Measurements from ENCODE around the gene KDM4C.

KDM4C gene

GRCh38 chr9:6904371-6904770 is 146.6 kb downstream of the KDM4C start:
- DNase-seq (ENCODE audit: low read depth in 3 of 3) = no peak

- no peak for DNase-seq (ENCODE audit: low read depth in 3 of 3)
Measured at GRCh38 chr9:6905850-6906375, 148.1 kb downstream of the KDM4C start.

DNA sequence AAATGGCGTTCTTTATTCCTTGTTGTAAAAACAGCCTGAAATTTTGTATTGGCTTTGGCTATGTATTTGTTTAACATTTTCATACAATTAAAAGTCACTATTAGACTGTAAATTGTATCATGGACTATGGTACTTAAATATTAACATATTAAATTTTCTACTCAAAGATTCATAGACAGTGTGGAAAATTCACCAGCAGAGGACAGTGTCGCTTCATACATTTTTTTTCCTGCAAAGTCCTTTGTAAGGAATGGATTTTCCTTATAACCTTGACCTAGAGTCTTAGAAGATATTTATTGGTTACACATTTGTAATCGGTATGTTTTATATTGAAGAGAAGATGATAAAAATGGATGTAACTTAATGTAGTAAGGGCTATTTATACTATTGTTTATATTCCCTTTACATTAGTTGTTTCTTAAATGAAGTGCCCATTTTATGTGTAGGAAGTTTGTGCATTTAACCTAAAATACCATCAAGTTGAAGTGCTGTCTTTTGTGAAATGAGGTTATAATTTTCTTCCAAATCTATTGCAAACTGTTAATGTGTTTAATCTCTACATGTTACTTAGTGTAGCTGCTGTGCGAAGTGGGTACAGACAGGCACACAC is 150.1 kb downstream of the KDM4C start:
- no peak for DNase-seq (ENCODE audit: low read depth in 3 of 3)

- no peak for DNase-seq (ENCODE audit: low read depth in 3 of 3)
Measured at GRCh38 chr9:6909181-6909580, 151.4 kb downstream of the KDM4C start.

- DNase-seq (ENCODE audit: low read depth in 3 of 3) = no peak
Measured at GRCh38 chr9:6910032-6910431, 152.3 kb downstream of the KDM4C start.

GRCh38 chr9:6910497-6910896 is 152.7 kb downstream of the KDM4C start:
- DNase-seq (ENCODE audit: low read depth in 3 of 3) = no peak

- no peak for DNase-seq (ENCODE audit: low read depth in 3 of 3)
Measured at GRCh38 chr9:6911901-6912638, 154.3 kb downstream of the KDM4C start.

GRCh38 chr9:6915635-6916034 is 157.9 kb downstream of the KDM4C start:
- no peak for DNase-seq (ENCODE audit: low read depth in 3 of 3)

DNA sequence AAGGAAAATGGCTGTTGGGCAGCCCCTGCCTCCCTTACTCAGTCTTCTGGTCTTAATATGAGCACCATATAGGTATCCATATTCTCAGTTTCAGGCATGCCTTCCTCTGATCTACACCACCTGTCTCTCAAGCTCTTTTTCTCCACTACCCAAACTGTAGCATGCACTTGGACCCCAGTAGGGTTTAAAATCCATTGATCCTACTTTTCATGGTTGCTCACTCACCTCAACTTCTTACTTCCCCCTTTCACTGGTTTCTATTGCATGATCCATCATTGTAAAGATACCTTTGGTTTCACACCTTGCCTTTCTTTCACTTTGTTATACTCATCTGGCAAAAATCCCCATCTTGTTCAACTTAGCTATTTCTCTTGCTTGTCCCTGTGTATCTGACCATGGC is 159.4 kb downstream of the KDM4C start:
- DNase-seq (ENCODE audit: low read depth in 3 of 3) = no peak

DNA sequence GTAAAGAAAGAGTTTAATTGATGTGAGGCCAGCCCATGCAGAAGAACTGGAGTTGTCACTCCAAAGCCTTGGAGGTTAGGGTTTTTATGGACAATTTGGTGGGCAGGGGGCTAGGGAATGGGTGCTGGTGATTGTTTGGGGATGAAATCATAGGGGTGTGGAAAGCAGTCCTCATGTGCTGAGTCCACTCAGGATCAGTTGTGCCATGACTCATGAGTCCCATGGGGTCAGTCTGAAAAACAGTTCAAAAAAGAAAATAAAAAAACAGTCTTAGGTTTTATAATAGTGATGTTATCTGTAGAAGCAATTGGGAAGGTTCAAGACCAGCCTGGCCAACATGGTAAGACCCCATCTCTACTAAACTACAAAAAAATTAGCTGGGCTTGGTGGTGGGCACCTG is 162.3 kb downstream of the KDM4C start:
- no peak for DNase-seq (ENCODE audit: low read depth in 3 of 3)

DNA sequence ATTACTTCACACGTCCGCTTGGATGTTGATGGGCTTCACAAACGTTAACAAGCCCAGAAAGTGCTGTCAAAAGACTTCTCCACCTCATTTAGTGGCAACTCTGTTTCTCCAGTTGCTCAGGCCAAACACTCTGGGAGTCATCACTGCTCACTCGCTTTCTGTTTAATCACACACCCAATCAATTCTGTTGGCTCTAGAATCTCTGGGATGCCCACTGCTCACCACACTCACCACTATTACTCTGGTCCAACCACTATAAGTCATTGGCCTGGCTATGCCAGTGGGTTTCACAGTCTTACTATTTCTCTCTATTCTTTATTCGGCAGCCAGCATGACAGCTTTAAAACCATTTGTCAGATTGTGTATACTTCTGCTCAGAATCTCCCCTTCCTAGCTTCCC is 163.5 kb downstream of the KDM4C start:
- DNase-seq (ENCODE audit: low read depth in 3 of 3) = no peak

DNA sequence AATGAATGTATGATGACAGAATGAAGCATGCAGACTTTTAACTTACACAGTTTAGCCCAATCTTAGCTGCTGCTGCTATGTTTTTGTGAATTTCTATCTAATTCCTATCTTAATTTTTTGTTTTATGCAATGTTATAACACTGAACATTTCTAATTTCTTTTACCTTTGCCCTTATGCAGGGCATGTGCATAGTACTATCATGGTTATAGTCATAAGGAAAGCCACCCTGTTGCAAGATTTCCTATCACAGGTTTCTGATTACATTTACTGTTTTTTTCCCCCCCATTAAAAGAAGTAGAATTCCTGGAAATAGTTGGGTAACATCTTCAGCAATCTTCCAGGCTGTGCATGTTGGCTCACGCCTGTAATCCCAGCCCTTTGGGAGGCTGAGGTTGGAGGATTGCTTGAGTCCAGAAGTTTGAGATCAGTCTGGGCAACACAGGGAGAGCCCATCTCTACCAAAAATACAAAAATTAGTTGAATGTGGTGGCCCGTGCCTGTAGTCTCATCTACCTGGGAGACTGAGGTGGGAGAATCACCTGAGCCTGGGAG is 164.4 kb downstream of the KDM4C start:
- no peak for DNase-seq (ENCODE audit: low read depth in 3 of 3)

GRCh38 chr9:6922680-6923079 is 164.9 kb downstream of the KDM4C start:
- DNase-seq (ENCODE audit: low read depth in 3 of 3) = no peak

GRCh38 chr9:6923086-6923485 is 165.3 kb downstream of the KDM4C start:
- no peak for DNase-seq (ENCODE audit: low read depth in 3 of 3)

- no peak for DNase-seq (ENCODE audit: low read depth in 3 of 3)
Measured at GRCh38 chr9:6924149-6924548, 166.4 kb downstream of the KDM4C start.

- no peak for DNase-seq (ENCODE audit: low read depth in 3 of 3)
Measured at GRCh38 chr9:6924988-6925563, 167.3 kb downstream of the KDM4C start.

DNA sequence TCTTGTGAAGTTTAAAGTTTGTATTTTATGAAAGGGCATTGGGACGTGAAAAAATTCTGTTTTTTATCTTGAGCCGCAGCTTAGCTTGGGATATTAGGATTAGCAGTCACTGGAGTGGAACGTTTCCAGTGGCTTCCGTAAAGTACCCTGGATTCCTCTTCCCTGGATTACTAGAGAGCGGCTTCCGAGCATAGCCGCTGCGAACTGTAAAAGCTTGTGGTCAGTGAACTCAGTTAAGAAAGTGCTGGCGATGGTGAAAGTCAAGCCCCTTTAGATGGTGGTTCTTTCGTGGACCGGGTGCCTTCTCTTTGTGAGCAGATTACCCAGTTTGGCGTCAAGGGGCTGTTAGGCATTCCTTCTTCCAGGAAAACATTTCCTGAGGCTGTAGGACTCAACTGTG is 168.1 kb downstream of the KDM4C start:
- DNase-seq (ENCODE audit: low read depth in 3 of 3) = no peak

GRCh38 chr9:6926436-6926835 is 168.7 kb downstream of the KDM4C start:
- no peak for DNase-seq (ENCODE audit: low read depth in 3 of 3)

DNA sequence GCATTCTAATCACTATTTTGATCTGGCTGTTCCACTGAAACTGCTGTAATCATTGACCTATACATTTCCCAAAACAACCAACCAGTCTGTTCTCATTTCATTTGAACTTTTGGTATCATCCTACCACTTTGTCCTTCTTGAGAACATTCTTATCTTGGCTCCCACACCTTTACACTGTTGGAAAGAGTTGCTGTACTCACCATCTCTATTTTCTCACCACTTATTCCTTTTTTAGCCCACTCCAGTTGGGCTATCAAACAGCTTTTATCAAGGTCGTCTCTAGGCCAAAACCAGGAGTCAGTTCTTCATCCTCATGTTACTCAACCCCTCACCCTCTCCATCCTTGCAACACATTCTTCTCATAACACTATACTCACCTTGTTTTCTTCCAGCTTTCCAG is 170.1 kb downstream of the KDM4C start:
- no peak for DNase-seq (ENCODE audit: low read depth in 3 of 3)

- no peak for DNase-seq (ENCODE audit: low read depth in 3 of 3)
Measured at GRCh38 chr9:6928863-6929262, 171.1 kb downstream of the KDM4C start.

DNA sequence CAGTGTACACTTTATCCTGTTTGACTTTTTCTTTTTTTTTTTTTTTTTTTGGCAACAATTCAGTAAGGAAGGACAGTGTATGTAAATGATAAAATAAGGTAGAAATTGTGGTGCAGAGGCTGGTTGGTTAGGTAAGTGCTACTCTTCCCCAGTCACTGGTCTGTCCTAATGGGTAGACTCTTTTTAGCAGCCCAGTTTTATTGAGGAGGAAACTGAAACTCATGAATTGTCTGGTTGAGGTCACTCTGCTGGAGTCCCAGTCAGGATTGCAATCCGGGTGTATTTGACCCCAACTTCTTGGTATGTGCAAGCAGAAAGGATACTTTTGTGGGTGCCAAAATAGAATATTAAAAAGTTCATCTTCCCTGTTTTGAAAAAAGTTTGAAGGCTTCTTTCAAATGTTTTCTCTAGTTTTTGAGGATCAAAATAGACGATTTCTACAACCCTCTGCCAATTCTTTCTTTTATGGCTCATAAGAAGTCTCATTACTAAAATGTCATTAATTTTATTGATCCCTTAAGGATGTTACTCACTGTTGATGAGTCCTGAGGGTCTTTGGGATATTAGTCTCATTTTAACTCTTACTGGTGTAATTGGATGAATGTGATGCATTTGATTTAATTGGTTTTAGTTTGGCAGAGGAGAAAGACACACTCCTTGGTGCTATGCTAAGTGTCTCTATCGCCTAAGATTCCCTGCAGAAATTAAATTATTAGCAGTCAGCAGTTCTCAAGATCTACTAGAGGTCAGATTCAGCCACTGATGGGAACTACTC is 171.9 kb downstream of the KDM4C start:
- no peak for DNase-seq (ENCODE audit: low read depth in 3 of 3)

- no peak for DNase-seq (ENCODE audit: low read depth in 3 of 3)
Measured at GRCh38 chr9:6930827-6931226, 173.1 kb downstream of the KDM4C start.

Data from stimulated activated CD4-positive, alpha-beta T cell treated with anti-CD3 and anti-CD28 coated beads, TNF-alpha, amount 100 ng/mL, for 48 hours (primary cell).